ENCODE data around the gene FHAD1. TPM values are rescaled to one million over a fixed set of nuclear protein-coding genes. Genes with fewer than 3 reads are reported as not detected.

FHAD1 gene
- total RNA-seq, 2 donors from 2014 or later = 4.4 TPM; not detected in 1

DNA sequence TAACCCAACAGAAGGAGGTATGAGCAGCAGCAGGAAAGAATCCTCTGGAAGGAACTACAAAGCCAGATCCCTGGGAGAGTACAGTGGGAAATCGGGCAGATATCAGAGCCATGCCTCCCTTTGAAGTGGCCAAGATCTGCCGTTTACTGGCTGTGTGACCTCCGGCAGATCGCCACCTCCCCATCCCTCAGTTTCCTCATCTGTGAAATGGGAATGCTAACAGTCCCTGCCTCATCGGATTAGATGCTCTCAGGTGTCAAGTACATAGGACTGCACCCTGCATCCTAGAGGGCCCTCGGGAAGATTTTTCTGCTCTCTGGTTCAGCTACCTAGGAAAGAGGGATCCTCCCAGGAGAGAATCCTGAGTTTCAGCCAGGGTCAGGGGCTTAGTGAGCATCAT lies 102.1 kb downstream of the FHAD1 start:
- peaks cover 5 to 8% of the 10 kb centered on the region in 2 donors for H3K4me1 ChIP-seq (ENCODE audit: control insufficient read depth in 1 of 2, low read depth in 2 of 2)
- no peak overlapping the region for H3K4me3 ChIP-seq
- no peaks in the 10 kb centered on the region for H3K27me3 ChIP-seq (replicated peaks; ENCODE audit: insufficient read depth)
- DNase-seq (ENCODE audit: low spot score) (no peak), ATAC-seq (ENCODE audit: insufficient number of reproducible peaks, low FRiP score, low read depth) (no peak)
- no peaks in the 10 kb centered on the region for H3K9me3 ChIP-seq
- no peaks in the 10 kb centered on the region for H3K36me3 ChIP-seq
- no peak overlapping the region for H3K27ac ChIP-seq
- TF ChIP-seq, protein P1, sequence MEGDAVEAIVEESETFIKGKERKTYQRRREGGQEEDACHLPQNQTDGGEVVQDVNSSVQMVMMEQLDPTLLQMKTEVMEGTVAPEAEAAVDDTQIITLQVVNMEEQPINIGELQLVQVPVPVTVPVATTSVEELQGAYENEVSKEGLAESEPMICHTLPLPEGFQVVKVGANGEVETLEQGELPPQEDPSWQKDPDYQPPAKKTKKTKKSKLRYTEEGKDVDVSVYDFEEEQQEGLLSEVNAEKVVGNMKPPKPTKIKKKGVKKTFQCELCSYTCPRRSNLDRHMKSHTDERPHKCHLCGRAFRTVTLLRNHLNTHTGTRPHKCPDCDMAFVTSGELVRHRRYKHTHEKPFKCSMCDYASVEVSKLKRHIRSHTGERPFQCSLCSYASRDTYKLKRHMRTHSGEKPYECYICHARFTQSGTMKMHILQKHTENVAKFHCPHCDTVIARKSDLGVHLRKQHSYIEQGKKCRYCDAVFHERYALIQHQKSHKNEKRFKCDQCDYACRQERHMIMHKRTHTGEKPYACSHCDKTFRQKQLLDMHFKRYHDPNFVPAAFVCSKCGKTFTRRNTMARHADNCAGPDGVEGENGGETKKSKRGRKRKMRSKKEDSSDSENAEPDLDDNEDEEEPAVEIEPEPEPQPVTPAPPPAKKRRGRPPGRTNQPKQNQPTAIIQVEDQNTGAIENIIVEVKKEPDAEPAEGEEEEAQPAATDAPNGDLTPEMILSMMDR (IDR thresholded peaks at IDR 0.05) = no peak

DNA sequence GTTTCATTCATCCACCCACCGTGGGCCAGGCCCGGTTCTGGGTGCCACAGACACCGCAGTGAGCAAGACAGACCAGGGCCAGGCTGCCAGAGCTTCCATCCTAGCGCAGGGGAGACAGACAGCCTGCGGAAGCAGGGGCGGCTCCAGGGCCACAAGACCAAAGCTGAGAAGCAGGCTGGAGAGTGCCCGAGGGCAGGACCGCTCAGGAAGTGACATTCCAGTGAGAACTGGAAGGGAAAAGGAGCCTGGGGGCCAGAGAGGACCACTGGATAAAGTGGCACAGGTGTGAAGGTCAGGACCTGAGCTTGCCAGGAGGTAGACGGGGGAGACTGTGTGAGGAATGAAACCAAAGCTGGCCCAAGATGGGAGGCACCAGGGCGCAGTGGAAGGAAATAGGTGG lies 103.1 kb downstream of the FHAD1 start:
- Histone ChIP-seq H3K27ac (no peak overlapping the region), H3K4me3 (no peak overlapping the region), H3K9me3 (no peaks in the 10 kb centered on the region), H3K27me3 (replicated peaks; ENCODE audit: insufficient read depth) (no peaks in the 10 kb centered on the region), H3K36me3 (no peaks in the 10 kb centered on the region), H3K4me1 (ENCODE audit: control insufficient read depth in 1 of 2, low read depth in 2 of 2) (peaks cover 5 to 6% of the 10 kb centered on the region in 2 donors)
- no peak for DNase-seq (ENCODE audit: low spot score)
- no peak for ATAC-seq (ENCODE audit: insufficient number of reproducible peaks, low FRiP score, low read depth)
- TF ChIP-seq, protein P1 (IDR thresholded peaks at IDR 0.05) = no peak

DNA sequence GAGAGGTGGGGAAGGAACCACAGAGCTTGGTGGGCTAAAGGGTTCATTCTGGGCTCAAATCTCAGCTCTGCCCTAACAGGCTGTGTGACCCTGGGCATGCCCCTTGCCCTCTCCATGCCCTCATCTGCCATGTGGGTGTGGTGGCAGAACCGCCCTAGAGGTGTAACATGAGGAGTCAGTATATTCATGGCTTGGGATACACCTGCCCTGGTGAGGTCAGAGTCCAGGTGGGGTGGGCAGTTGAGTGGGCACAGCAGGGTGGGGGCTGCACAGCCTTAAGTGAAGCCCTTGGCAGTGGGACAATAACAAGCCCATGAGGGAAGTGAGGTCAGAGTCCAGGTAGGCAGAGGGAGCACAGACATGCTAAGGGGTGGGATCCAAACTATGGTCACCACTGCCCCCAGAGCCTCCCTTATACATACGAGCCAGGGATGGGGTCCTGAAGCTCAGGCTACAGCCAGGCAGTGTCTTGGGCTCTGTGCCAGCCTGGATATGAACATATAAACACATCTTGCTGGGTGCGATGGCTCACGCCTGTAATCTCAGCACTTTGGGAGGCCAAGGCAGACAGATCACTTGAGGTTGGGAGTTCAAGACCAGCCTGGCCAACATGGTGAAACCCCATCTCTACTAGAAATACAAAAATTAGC lies 103.7 kb downstream of the FHAD1 start:
- Histone ChIP-seq H3K4me3 (no peak overlapping the region), H3K4me1 (ENCODE audit: control insufficient read depth in 1 of 2, low read depth in 2 of 2) (peaks cover 5 to 6% of the 10 kb centered on the region in 2 donors), H3K36me3 (no peaks in the 10 kb centered on the region), H3K9me3 (no peaks in the 10 kb centered on the region), H3K27me3 (replicated peaks; ENCODE audit: insufficient read depth) (no peaks in the 10 kb centered on the region), H3K27ac (no peak overlapping the region)
- TF ChIP-seq, protein P1 (IDR thresholded peaks at IDR 0.05) = no peak
- no peak for DNase-seq (ENCODE audit: low spot score)
- no peak for ATAC-seq (ENCODE audit: insufficient number of reproducible peaks, low FRiP score, low read depth)

DNA sequence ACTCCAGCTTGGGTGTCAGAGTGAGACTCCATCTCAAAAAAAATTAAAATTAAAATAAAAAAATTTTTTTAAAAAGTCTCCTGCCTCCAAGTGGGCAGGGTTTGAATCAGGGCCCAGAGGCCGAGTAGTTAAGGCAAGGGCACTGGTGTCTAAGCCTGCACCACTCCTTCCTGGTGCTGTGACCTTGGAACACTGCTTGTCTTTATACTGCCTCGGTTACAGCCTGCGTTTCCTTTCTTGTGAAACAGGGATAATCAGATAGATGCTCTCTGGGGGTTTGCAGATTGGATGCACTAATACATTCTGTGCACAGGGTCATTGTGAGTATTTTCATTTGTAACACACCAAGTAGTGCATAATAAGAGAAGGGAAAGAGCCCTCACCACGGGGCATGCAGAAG lies 104.3 kb downstream of the FHAD1 start:
- Histone ChIP-seq H3K27ac (no peak overlapping the region), H3K4me3 (no peak overlapping the region), H3K36me3 (no peaks in the 10 kb centered on the region), H3K4me1 (ENCODE audit: control insufficient read depth in 1 of 2, low read depth in 2 of 2) (peaks cover 5 to 6% of the 10 kb centered on the region in 2 donors), H3K27me3 (replicated peaks; ENCODE audit: insufficient read depth) (no peaks in the 10 kb centered on the region), H3K9me3 (no peaks in the 10 kb centered on the region)
- ATAC-seq (ENCODE audit: insufficient number of reproducible peaks, low FRiP score, low read depth) (no peak), DNase-seq (ENCODE audit: low spot score) (no peak)
- TF ChIP-seq, protein P1 (IDR thresholded peaks at IDR 0.05) = no peak

DNA sequence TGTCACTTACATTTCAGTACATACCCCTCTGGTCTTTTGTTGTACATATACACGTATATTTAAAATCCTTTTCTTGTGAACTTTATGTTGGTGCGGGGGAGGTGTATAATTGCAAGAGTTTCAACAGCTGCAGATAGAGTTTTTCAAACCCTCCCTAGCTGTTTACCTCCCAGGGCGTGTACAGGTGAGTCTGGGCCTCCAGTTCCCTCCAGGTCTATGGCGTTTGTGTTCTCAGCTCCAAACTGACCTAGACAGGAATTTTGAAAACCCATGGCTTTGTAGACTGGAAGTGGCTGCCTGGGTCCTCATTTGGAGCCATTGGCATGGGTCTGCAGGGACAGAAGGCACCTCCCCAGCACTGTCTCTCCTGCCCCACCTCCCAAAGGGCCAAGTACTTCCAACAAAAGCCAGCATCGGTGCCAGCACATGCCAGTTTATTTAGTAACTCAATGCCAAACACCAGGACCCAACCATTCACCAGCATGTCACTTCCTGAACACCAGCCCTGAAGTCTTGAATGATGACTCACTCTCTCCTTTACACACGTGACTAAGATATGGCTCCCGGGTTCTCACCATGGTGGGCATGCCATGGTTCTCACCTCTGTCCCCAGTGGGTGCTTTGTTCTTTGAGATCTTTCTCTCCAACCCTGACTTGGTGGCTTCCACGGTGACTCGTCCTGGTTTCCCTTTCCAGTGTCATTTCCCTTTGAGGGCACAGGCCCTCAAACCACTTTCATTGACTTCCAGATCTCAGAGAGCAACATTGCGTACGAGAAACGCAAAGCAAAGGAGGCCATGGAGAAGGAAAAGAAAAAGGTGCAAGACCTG lies 105.3 kb downstream of the FHAD1 start:
- TF ChIP-seq, protein P1 (IDR thresholded peaks at IDR 0.05) = no peak
- ATAC-seq (ENCODE audit: insufficient number of reproducible peaks, low FRiP score, low read depth) (peak; percentile 85), DNase-seq (ENCODE audit: low spot score) (no peak)
- H3K27me3 ChIP-seq (replicated peaks; ENCODE audit: insufficient read depth) = no peaks in the 10 kb centered on the region
- no peaks in the 10 kb centered on the region for H3K36me3 ChIP-seq
- no peaks in the 10 kb centered on the region for H3K9me3 ChIP-seq
- H3K4me3 ChIP-seq = no peak overlapping the region
- peaks cover 5 to 6% of the 10 kb centered on the region in 2 donors for H3K4me1 ChIP-seq (ENCODE audit: control insufficient read depth in 1 of 2, low read depth in 2 of 2)
- H3K27ac ChIP-seq = no peak overlapping the region
